Heart right ventricle (tissue), 16 donors: ENCODE data around the gene VKORC1. TPM values are rescaled to one million over a fixed set of nuclear protein-coding genes. Genes with fewer than 3 reads are reported as not detected.

Experiments used
- ATAC-seq, 8 donors: fragments of 200-7000 bp; cut with Tn5 transposase; one replicate each; pipeline ENCODE4 v1.9.1; 2020; ENCODE audit warnings: mild to moderate bottlenecking in 8 of 8, moderate library complexity in 8 of 8, moderate number of reproducible peaks in 1 of 8
- DNase-seq, 2 donors: peaks; one replicate each; pipeline ENCODE4 v3.0.0-alpha.2; 2020
- H3K27ac ChIP-seq, 10 donors: fragments of 200-600 bp; sonication (generic) in 2 of 10; one replicate each; pipeline versions ENCODE4 v1.5.0 to v1.8.0; 2020 to 2022; ENCODE audit warnings: mild to moderate bottlenecking in 3 of 10
- H3K27me3 ChIP-seq, 7 donors: fragments of 200-600 bp; one replicate each; pipeline ENCODE4 v1.8.0; 2021 to 2022; ENCODE audit warnings: mild to moderate bottlenecking in 2 of 7
- H3K36me3 ChIP-seq, 9 donors: fragments of 200-600 bp; sonication (generic) in 1 of 9; one replicate each; pipeline versions ENCODE4 v1.5.0 to v1.8.0; 2020 to 2022; ENCODE audit warnings: mild to moderate bottlenecking in 2 of 9
- H3K4me1 ChIP-seq, 9 donors: fragments of 200-600 bp; sonication (generic) in 1 of 9; one replicate each; pipeline versions ENCODE4 v1.5.0 to v1.8.0; 2020 to 2022; ENCODE audit warnings: mild to moderate bottlenecking in 4 of 9
- H3K4me3 ChIP-seq, 10 donors: fragments of 200-600 bp; sonication (generic) in 2 of 10; one replicate each; pipeline versions ENCODE4 v1.5.0 to v1.8.0; 2020 to 2022; ENCODE audit warnings: mild to moderate bottlenecking in 7 of 10, moderate library complexity in 2 of 10
- H3K9me3 ChIP-seq, 11 donors: fragments of 200-600 bp in 10 of 11; sonication (generic) in 2 of 11; one replicate each; pipeline versions ENCODE4 v1.5.0 to v1.8.0; 2013 to 2022; ENCODE audit warnings: mild to moderate bottlenecking in 2 of 11, control low read depth in 1 of 11, moderate library complexity in 1 of 11
- CTCF ChIP-seq, 9 donors: fragments of 200-600 bp; sonication (generic) in 2 of 9; IDR thresholded peaks; one replicate each; pipeline versions ENCODE4 v1.5.0 to v1.8.0; 2021 to 2022; ENCODE audit warnings: antibody characterized with exemption in 9 of 9, mild to moderate bottlenecking in 5 of 9, moderate library complexity in 1 of 9
- WGBS, 2 donors: extraction: QIAGEN DNeasy Blood & Tissue Kit; methylation state at CpG; one replicate each; pipeline ENCODE4 v1.1.7; 2013; ENCODE audit warnings: inconsistent platforms in 1 of 2; 5-methylcytosine and 5-hydroxymethylcytosine counted together
- intact Hi-C, 10 donors: fragments of 100-400 bp; cut with DNase I; formaldehyde crosslinking; loops; one replicate each; pipeline versions ENCODE4 v1.11.1 to v1.14.2; 2022
- polyA plus RNA-seq, 2 donors: library from polyadenylated mRNA; stranded (reverse); fragments of 200-250 nt; gene quantifications; one replicate each; pipeline ENCODE4 v1.2.3, GENCODE V29; 2013
- total RNA-seq, 10 donors: library from RNA; stranded (reverse); fragmentation: NEBNext Ultra II Directional in 3 of 10; extraction: Animal tissue kit (Norgen Biotek cat#: 25700) in 3 of 10; gene quantifications; one replicate each; pipeline versions ENCODE4 v1.2.1 to v1.2.4, GENCODE V29; 2021 to 2023
- donor health status: Arrhythmogenic right ventricular cardiomyopathy.
- donor health status: ischemic (EF 13 %, LVEDD 7.1; RV severe dilation, severe dysfunction).
- donor health status: healthy with polysubstance abuse.
- donor health status: DM: no; HTN: yes; CAD: no.
- donor health status: DM: no; HTN: no; CAD: no.
- donor health status: ischemic (EF 25% LVEDD 6.9; RV normal size, moderate dysfunction).
- donor health status: ischemic (EF 25% LVEDD 5.7; RV mildly dilated, moderate dysfunction).
- donor health status: healthy.
- donor health status: DM: yes; HTN: yes; CAD: no.
- donor health status: Ischemic cardiomyopathy.
- donor health status: ischemic (EF 35%, LVEDD 5.7; RV mildly dilated, moderate dysfunction).
- donor health status: nonischemic (EF 11% LVEDD 7.7; RV severe dilation, severe dysfunction).
- donor health status: DM: yes; HTN: yes; CAD: no.
- donor health status: PGD.
- donor health status: ischemic (EF 29% LVEDD 5.4; RV normal size, mild dysfunction).
- donor health status: nonischemic (EF 23%, LVEDD 6.1; RV moderate dilation, normal function).

VKORC1 gene
- total and polyA plus RNA-seq, 12 donors: 27.0 to 139 (median 34.3) TPM

- WGBS, 2 donors: 86 to 89% methylated on average over 13 of the region's 13 CpGs
- no peak for TF ChIP-seq CTCF (IDR thresholded peaks at IDR 0.05)
- Histone ChIP-seq H3K4me3 (no peak overlapping the region), H3K27me3 (no peaks in the 10 kb centered on the region), H3K36me3 (peaks cover 0 to 99% (median 75%) of the 10 kb centered on the region in 9 donors), H3K27ac (peak overlapping the region in 4 of 10 donors; percentile 74 to 97 (median 79)), H3K4me1 (peaks cover 0 to 42% (median 24%) of the 10 kb centered on the region in 9 donors), H3K9me3 (no peaks in the 10 kb centered on the region)
- no peak for DNase-seq
- intact Hi-C loops: no loop called here
- no peak for ATAC-seq
Measured at GRCh38 chr16:31127182-31127581, 32.6 kb upstream of the VKORC1 start.

GRCh38 chr16:31125844-31126243 lies 31.2 kb upstream of the VKORC1 start:
- DNase-seq (no peak), ATAC-seq (no peak)
- no peak for TF ChIP-seq CTCF (IDR thresholded peaks at IDR 0.05)
- no peaks in the 10 kb centered on the region for H3K27me3 ChIP-seq
- H3K9me3 ChIP-seq: no peaks in the 10 kb centered on the region
- intact Hi-C loops: no loop called here
- peaks cover 0 to 41% (median 24%) of the 10 kb centered on the region in 9 donors for H3K4me1 ChIP-seq
- no peak overlapping the region for H3K4me3 ChIP-seq
- 96 to 98% methylated on average over 3 of the region's 3 CpGs for WGBS, 2 donors
- peaks cover 0 to 97% (median 75%) of the 10 kb centered on the region in 9 donors for H3K36me3 ChIP-seq
- H3K27ac ChIP-seq: peak overlapping the region in 1 of 10 donors; percentile 20

GRCh38 chr16:31120129-31120528 lies 25.5 kb upstream of the VKORC1 start:
- 88 to 93% methylated on average over 16 of the region's 16 CpGs for WGBS, 2 donors
- ATAC-seq: no peak

More at GRCh38 chr16:31120129-31120528, 25.5 kb upstream of the VKORC1 start:
- H3K27ac ChIP-seq: peak overlapping the region in 2 of 10 donors; percentile 93 to 97
- H3K9me3 ChIP-seq: no peaks in the 10 kb centered on the region
- DNase-seq: no peak
- H3K4me3 ChIP-seq: no peak overlapping the region
- no peak for TF ChIP-seq CTCF (IDR thresholded peaks at IDR 0.05)
- intact Hi-C loops: no loop called here
- peaks cover 0 to 65% (median 52%) of the 10 kb centered on the region in 9 donors for H3K36me3 ChIP-seq
- peaks cover 0 to 39% (median 21%) of the 10 kb centered on the region in 9 donors for H3K4me1 ChIP-seq
- H3K27me3 ChIP-seq: no peaks in the 10 kb centered on the region
